HepG2 (cell line): ENCODE data around the gene H2AZ1. TPM values are rescaled to one million over a fixed set of nuclear protein-coding genes. Genes with fewer than 3 reads are reported as not detected.

Source experiments
- ATM ChIP-seq: fragments of 450-650 bp; IDR thresholded peaks from 2 replicates; pipeline ENCODE4 v1.7.1; 2017; ENCODE audit warnings: mild to moderate bottlenecking, borderline replicate concordance
- CCDC6 ChIP-seq: sonication (generic); formaldehyde crosslinking; IDR thresholded peaks from 2 replicates; pipeline ENCODE4 v1.8.1; 2022; ENCODE audit warnings: mild to moderate bottlenecking, missing genetic modification reagents, moderate library complexity
- CREB1 ChIP-seq, 2 experiments: fragments of 450-650 bp in 1 of 2; IDR thresholded peaks; 2 replicates each; pipeline ENCODE4 v1.6.1; 2016 to 2017; ENCODE audit warnings: control low read depth in 1 of 2, mild to moderate bottlenecking in 1 of 2, missing compliant biosample characterization in 1 of 2, missing genetic modification characterization in 1 of 2
- IRF2 ChIP-seq: IDR thresholded peaks from 2 replicates; pipeline ENCODE4 v1.6.1; 2018; ENCODE audit warnings: missing genetic modification reagents, missing compliant biosample characterization
- LCORL ChIP-seq, 2 experiments: fragments of 450-650 bp in 1 of 2; sonication (generic) in 1 of 2; formaldehyde crosslinking in 1 of 2; IDR thresholded peaks; 2 replicates each; pipeline versions ENCODE4 v1.5.0 to v1.6.1; 2017 to 2020; ENCODE audit warnings: antibody characterized with exemption in 1 of 2, missing genetic modification reagents in 1 of 2
- MAFG ChIP-seq: sonication (generic); formaldehyde crosslinking; IDR thresholded peaks from 2 replicates; pipeline ENCODE4 v1.5.1; 2020; ENCODE audit warnings: mild to moderate bottlenecking, missing genetic modification reagents
- MAX ChIP-seq: IDR thresholded peaks from 2 replicates; pipeline ENCODE4 v1.6.1; 2012; ENCODE audit warnings: inconsistent platforms
- MAZ ChIP-seq, 2 experiments: sonication (generic) in 1 of 2; formaldehyde crosslinking in 1 of 2; IDR thresholded peaks; 2 replicates each; pipeline versions ENCODE4 v1.5.0 to v1.6.1; 2012 to 2020; ENCODE audit warnings: low read depth in 2 of 2, mild to moderate bottlenecking in 2 of 2, borderline replicate concordance in 1 of 2, improper control_type of control experiment in 1 of 2, low read length in 1 of 2, missing genetic modification reagents in 1 of 2, moderate library complexity in 1 of 2
- MEF2D ChIP-seq: sonication (generic); formaldehyde crosslinking; IDR thresholded peaks from 2 replicates; pipeline ENCODE4 v1.5.1; 2020; ENCODE audit warnings: mild to moderate bottlenecking, missing genetic modification reagents
- MXD4 ChIP-seq: IDR thresholded peaks from 2 replicates; pipeline ENCODE4 v1.6.1; 2016; ENCODE audit warnings: mild to moderate bottlenecking, missing biosample characterization, missing genetic modification reagents
- NBN ChIP-seq: fragments of 450-650 bp; conservative IDR thresholded peaks from 2 replicates; pipeline ENCODE4 v1.6.1; 2017
- NCOR1 ChIP-seq: fragments of 200-600 bp; sonication (generic); IDR thresholded peaks from 2 replicates; pipeline ENCODE4 v1.7.0; 2017; ENCODE audit warnings: antibody characterized with exemption, low read length, borderline replicate concordance
- NFE2L2 ChIP-seq: fragments of 150-350 bp; IDR thresholded peaks from 2 replicates; pipeline ENCODE4 v1.6.1; 2014; ENCODE audit warnings: low read length
- RBM39 ChIP-seq: fragments of 200-400 bp; formaldehyde crosslinking; IDR thresholded peaks from one replicate; pipeline ENCODE4 v1.6.1; 2018; ENCODE audit warnings: antibody characterized with exemption, mild to moderate bottlenecking, low read depth, low read length; ENCODE audit not compliant: poor library complexity, severe bottlenecking
- RFXANK ChIP-seq: IDR thresholded peaks from 2 replicates; pipeline ENCODE4 v1.6.1; 2016
- SMAD1 ChIP-seq: sonication (generic); formaldehyde crosslinking; IDR thresholded peaks from 2 replicates; pipeline ENCODE4 v1.4.0; 2020; ENCODE audit warnings: missing genetic modification reagents, low read depth, mild to moderate bottlenecking, borderline replicate concordance
- SOX6 ChIP-seq, 2 experiments: fragments of 450-650 bp in 1 of 2; sonication (generic) in 1 of 2; formaldehyde crosslinking in 1 of 2; IDR thresholded peaks; 2 replicates each; pipeline versions ENCODE4 v1.4.0 to v1.6.1; 2017 to 2020; ENCODE audit warnings: antibody characterized with exemption in 1 of 2, mild to moderate bottlenecking in 1 of 2, missing genetic modification reagents in 1 of 2
- SRSF9 ChIP-seq: fragments of 200-400 bp; formaldehyde crosslinking; IDR thresholded peaks from 2 replicates; pipeline ENCODE4 v1.6.1; 2018; ENCODE audit warnings: borderline replicate concordance, mild to moderate bottlenecking, low read depth, low read length; ENCODE audit not compliant: insufficient read depth, poor library complexity, severe bottlenecking
- TCF7L2 ChIP-seq: IDR thresholded peaks from 2 replicates; pipeline ENCODE4 v1.6.1; 2011; ENCODE audit warnings: mild to moderate bottlenecking, low read depth, low read length, moderate library complexity
- XBP1 ChIP-seq: sonication (generic); formaldehyde crosslinking; IDR thresholded peaks from 2 replicates; pipeline ENCODE4 v1.5.0; 2020; ENCODE audit warnings: missing genetic modification reagents
- ZNF12 ChIP-seq: sonication (generic); formaldehyde crosslinking; IDR thresholded peaks from 2 replicates; pipeline ENCODE4 v1.5.0; 2020; ENCODE audit warnings: missing genetic modification reagents
- ZNF441 ChIP-seq: sonication (generic); formaldehyde crosslinking; IDR thresholded peaks from 2 replicates; pipeline ENCODE4 v1.7.0; 2021; ENCODE audit warnings: missing genetic modification reagents, borderline replicate concordance
- polyA plus RNA-seq, 8 experiments: library from polyadenylated mRNA; depleted of rRNA in 3 of 8; stranded (reverse) in 7 of 8; unstranded in 1 of 8; fragments of >200 nt; fragmentation: Illumina TruSeq in 4 of 8; extraction: Trizol in 4 of 8; gene quantifications; 2 replicates each; pipeline versions ENCODE4 v1.2.1 to v1.2.3, GENCODE V29; 2011 to 2016; ENCODE audit warnings: low read depth in 4 of 8, missing spikeins in 1 of 8, mixed read lengths in 1 of 8; ENCODE audit not compliant: insufficient read depth in 1 of 8
- total RNA-seq, 5 experiments: library from RNA; depleted of rRNA; stranded (reverse); fragments of >200 nt; fragmentation: Illumina TruSeq; extraction: Trizol; gene quantifications; 2 replicates each; pipeline ENCODE4 v1.2.3, GENCODE V29; 2016; ENCODE audit warnings: low read depth in 1 of 5
- TF ChIP-seq, protein P1 (sequence below): fragments of 450-650 bp; IDR thresholded peaks from 2 replicates; pipeline ENCODE4 v1.6.1; 2016
- TF ChIP-seq, protein P2 (sequence below): sonication (generic); formaldehyde crosslinking; IDR thresholded peaks from 2 replicates; pipeline ENCODE4 v1.4.0; 2020; ENCODE audit warnings: mild to moderate bottlenecking, missing genetic modification reagents

The H2AZ1 gene
- total and polyA plus RNA-seq, 2 of the 13 experiments (the other 11 are each of a cell fraction or from before 2014, with no cell fraction given) = 301 to 574 TPM

- TF ChIP-seq, protein P1, sequence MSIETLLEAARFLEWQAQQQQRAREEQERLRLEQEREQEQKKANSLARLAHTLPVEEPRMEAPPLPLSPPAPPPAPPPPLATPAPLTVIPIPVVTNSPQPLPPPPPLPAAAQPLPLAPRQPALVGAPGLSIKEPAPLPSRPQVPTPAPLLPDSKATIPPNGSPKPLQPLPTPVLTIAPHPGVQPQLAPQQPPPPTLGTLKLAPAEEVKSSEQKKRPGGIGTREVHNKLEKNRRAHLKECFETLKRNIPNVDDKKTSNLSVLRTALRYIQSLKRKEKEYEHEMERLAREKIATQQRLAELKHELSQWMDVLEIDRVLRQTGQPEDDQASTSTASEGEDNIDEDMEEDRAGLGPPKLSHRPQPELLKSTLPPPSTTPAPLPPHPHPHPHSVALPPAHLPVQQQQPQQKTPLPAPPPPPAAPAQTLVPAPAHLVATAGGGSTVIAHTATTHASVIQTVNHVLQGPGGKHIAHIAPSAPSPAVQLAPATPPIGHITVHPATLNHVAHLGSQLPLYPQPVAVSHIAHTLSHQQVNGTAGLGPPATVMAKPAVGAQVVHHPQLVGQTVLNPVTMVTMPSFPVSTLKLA = peak; percentile 39; the same call in 1 of the 2 replicates
- no peak for TF ChIP-seq NFE2L2
- no peak; the same call in 1 of the 2 replicates for TF ChIP-seq SMAD1 (CRISPR knock-in tag)
- TF ChIP-seq XBP1 (CRISPR knock-in tag) = no peak
- TF ChIP-seq ATM = no peak
- TF ChIP-seq MEF2D (CRISPR knock-in tag) = no peak; the same call in 1 of the 2 replicates
- TF ChIP-seq CCDC6 (CRISPR knock-in tag) = peak; percentile 97
- TF ChIP-seq ZNF12 (CRISPR knock-in tag) = no peak
- TF ChIP-seq NCOR1 = no peak
- TF ChIP-seq TCF7L2 = no peak
- no peak for TF ChIP-seq NBN
- peak; percentile 5; the same call in 1 of the 2 replicates for TF ChIP-seq MAZ (IDR thresholded peaks at IDR 0.05; ENCODE audit: borderline replicate concordance, low read depth, low read length)
- TF ChIP-seq MAZ (CRISPR knock-in tag; IDR thresholded peaks at IDR 0.05; ENCODE audit: low read depth) = peak; percentile 87; the same call in 1 of the 2 replicates
- no peak for TF ChIP-seq ZNF441 (CRISPR knock-in tag)
- peak; percentile 89 for TF ChIP-seq MAX
- peak; percentile 64; the same call in 1 of the 2 replicates for TF ChIP-seq IRF2 (CRISPR knock-in tag)
- no peak for TF ChIP-seq MAFG
- TF ChIP-seq SOX6 (IDR thresholded peaks at IDR 0.05) = no peak
- TF ChIP-seq SOX6 (CRISPR knock-in tag; IDR thresholded peaks at IDR 0.05) = peak; percentile 34; the same call in 1 of the 2 replicates
- peak; percentile 79 for TF ChIP-seq CREB1 (IDR thresholded peaks at IDR 0.05)
- TF ChIP-seq CREB1 (CRISPR knock-in tag; IDR thresholded peaks at IDR 0.05) = peak; percentile 91
- no peak for TF ChIP-seq LCORL (IDR thresholded peaks at IDR 0.05)
- TF ChIP-seq LCORL (CRISPR knock-in tag; IDR thresholded peaks at IDR 0.05) = no peak
- TF ChIP-seq RFXANK (CRISPR knock-in tag) = no peak
- peak; percentile 80; the same call in 1 of the 2 replicates for TF ChIP-seq MXD4
- no peak for TF ChIP-seq RBM39
- TF ChIP-seq SRSF9 = no peak
- TF ChIP-seq, protein P2, sequence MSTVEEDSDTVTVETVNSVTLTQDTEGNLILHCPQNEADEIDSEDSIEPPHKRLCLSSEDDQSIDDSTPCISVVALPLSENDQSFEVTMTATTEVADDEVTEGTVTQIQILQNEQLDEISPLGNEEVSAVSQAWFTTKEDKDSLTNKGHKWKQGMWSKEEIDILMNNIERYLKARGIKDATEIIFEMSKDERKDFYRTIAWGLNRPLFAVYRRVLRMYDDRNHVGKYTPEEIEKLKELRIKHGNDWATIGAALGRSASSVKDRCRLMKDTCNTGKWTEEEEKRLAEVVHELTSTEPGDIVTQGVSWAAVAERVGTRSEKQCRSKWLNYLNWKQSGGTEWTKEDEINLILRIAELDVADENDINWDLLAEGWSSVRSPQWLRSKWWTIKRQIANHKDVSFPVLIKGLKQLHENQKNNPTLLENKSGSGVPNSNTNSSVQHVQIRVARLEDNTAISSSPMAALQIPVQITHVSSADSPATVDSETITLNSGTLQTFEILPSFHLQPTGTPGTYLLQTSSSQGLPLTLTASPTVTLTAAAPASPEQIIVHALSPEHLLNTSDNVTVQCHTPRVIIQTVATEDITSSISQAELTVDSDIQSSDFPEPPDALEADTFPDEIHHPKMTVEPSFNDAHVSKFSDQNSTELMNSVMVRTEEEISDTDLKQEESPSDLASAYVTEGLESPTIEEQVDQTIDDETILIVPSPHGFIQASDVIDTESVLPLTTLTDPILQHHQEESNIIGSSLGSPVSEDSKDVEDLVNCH (CRISPR knock-in tag) = peak; percentile 99; the same call in 1 of the 2 replicates
Measured at GRCh38 chr4:99949999-99950912, at the start of gene H2AZ1 (continued).
